IMR-90 (cell line): Measurements from ENCODE around the gene NHSL2. TPM values are rescaled to one million over a fixed set of nuclear protein-coding genes. Genes with fewer than 3 reads are reported as not detected.

Experiments used
- ATAC-seq: fragments of 200-7000 bp; cut with Tn5 transposase; 2 replicates; pipeline ENCODE4 v1.9.1; 2020; ENCODE audit warnings: low read depth, mild to moderate bottlenecking, moderate library complexity
- BruUV-seq: library from RNA; stranded (reverse); fragments of 400-500 nt; replicated peaks from 2 replicates; lab custom pipeline; 2021; lab: Mats Ljungman, UMichigan
- CTCF ChIA-PET: fragments of 300-600 bp; formaldehyde crosslinking; extraction: SDS; loops from one replicate; lab custom pipeline; 2021; ENCODE audit warnings: antibody characterized with exemption; lab: Yijun Ruan, JAX
- POLR2A ChIA-PET: fragments of 300-600 bp; sonication (Branson Sonifier 250); formaldehyde crosslinking; loops from one replicate; lab custom pipeline; 2022; ENCODE audit warnings: antibody characterized with exemption; ENCODE audit not compliant: unreplicated experiment; lab: Charles Lee
- DNase-seq: peaks from one replicate; pipeline ENCODE4 v3.0.0; 2013
- H2AFZ ChIP-seq: replicated peaks from 2 replicates; pipeline ENCODE3; 2013; ENCODE audit warnings: low read length, mild to moderate bottlenecking; ENCODE audit not compliant: poor library complexity
- H2AK5ac ChIP-seq: 2 replicates; pipeline ENCODE4 v1.6.1; 2013; ENCODE audit warnings: low read depth, low read length, inconsistent platforms
- H2AK9ac ChIP-seq: replicated peaks from 2 replicates; pipeline ENCODE3; 2013; ENCODE audit warnings: mild to moderate bottlenecking, low read depth, low read length, moderate library complexity; ENCODE audit not compliant: poor library complexity
- H2BK120ac ChIP-seq: 2 replicates; pipeline ENCODE4 v1.6.1; 2013; ENCODE audit warnings: low read depth, low read length, inconsistent platforms
- H2BK15ac ChIP-seq: 3 replicates; pipeline ENCODE4 v1.6.1; 2013; ENCODE audit warnings: low read depth, low read length, inconsistent platforms
- H2BK20ac ChIP-seq: 2 replicates; pipeline ENCODE4 v1.6.1; 2013; ENCODE audit warnings: low read depth, mild to moderate bottlenecking, inconsistent platforms, low read length, moderate library complexity
- H2BK5ac ChIP-seq: 2 replicates; pipeline ENCODE4 v1.6.1; 2013; ENCODE audit warnings: mild to moderate bottlenecking, low read depth, low read length, inconsistent platforms; ENCODE audit not compliant: poor library complexity, severe bottlenecking
- H3K14ac ChIP-seq: replicated peaks from 2 replicates; pipeline ENCODE4 v1.6.1; 2013; ENCODE audit warnings: low read depth, low read length, inconsistent platforms
- H3K18ac ChIP-seq: 2 replicates; pipeline ENCODE4 v1.6.1; 2013; ENCODE audit warnings: low read depth, low read length, control low read depth
- H3K23ac ChIP-seq: 2 replicates; pipeline ENCODE4 v1.6.1; 2013; ENCODE audit warnings: low read depth, low read length, inconsistent platforms
- H3K27ac ChIP-seq: 2 replicates; pipeline ENCODE4 v1.5.1; 2013; ENCODE audit warnings: mild to moderate bottlenecking, control low read depth, low read length; ENCODE audit not compliant: insufficient read depth
- H3K27me3 ChIP-seq: 2 replicates; pipeline ENCODE4 v1.6.1; 2013; ENCODE audit warnings: low read length; ENCODE audit not compliant: control insufficient read depth, insufficient read depth
- H3K36me3 ChIP-seq: 2 replicates; pipeline ENCODE4 v1.6.1; 2013; ENCODE audit warnings: low read length, mixed read lengths; ENCODE audit not compliant: control insufficient read depth, insufficient read depth
- H3K4ac ChIP-seq: 2 replicates; pipeline ENCODE4 v1.6.1; 2013; ENCODE audit warnings: low read depth, low read length, inconsistent platforms
- H3K4me1 ChIP-seq: 2 replicates; pipeline ENCODE4 v1.6.1; 2013; ENCODE audit warnings: low read length, mixed read lengths; ENCODE audit not compliant: control insufficient read depth, insufficient read depth
- H3K4me2 ChIP-seq: 2 replicates; pipeline ENCODE4 v1.6.1; 2013; ENCODE audit warnings: low read depth, mild to moderate bottlenecking, control low read depth, low read length, moderate library complexity
- H3K4me3 ChIP-seq: 2 replicates; pipeline ENCODE4 v1.5.1; 2013; ENCODE audit warnings: low read depth, mild to moderate bottlenecking, control low read depth, low read length, moderate library complexity; ENCODE audit not compliant: insufficient read depth
- H3K56ac ChIP-seq: 2 replicates; pipeline ENCODE4 v1.6.1; 2013; ENCODE audit warnings: low read length, inconsistent platforms; ENCODE audit not compliant: insufficient read depth; ENCODE audit errors: extremely low read depth
- H3K79me1 ChIP-seq, 2 experiments: 2 replicates each; pipeline ENCODE4 v1.6.1; 2013; ENCODE audit warnings: low read length in 2 of 2, inconsistent platforms in 1 of 2, low read depth in 1 of 2
- H3K9ac ChIP-seq: 2 replicates; pipeline ENCODE4 v1.6.1; 2013; ENCODE audit warnings: low read depth, low read length, control low read depth
- H3K9me1 ChIP-seq: 2 replicates; pipeline ENCODE4 v1.6.1; 2013; ENCODE audit warnings: low read length, inconsistent platforms; ENCODE audit not compliant: insufficient read depth
- H3K9me3 ChIP-seq: 2 replicates; pipeline ENCODE4 v1.6.1; 2013; ENCODE audit warnings: low read length; ENCODE audit not compliant: control insufficient read depth, insufficient read depth
- H4K20me1 ChIP-seq: 2 replicates; pipeline ENCODE4 v1.6.1; 2013; ENCODE audit warnings: low read length, inconsistent platforms; ENCODE audit not compliant: insufficient read depth
- H4K5ac ChIP-seq: 2 replicates; pipeline ENCODE4 v1.6.1; 2013; ENCODE audit warnings: mild to moderate bottlenecking, low read depth, low read length, control low read depth
- H4K8ac ChIP-seq, 2 experiments: 2 replicates each; pipeline ENCODE4 v1.6.1; 2013; ENCODE audit warnings: low read depth in 2 of 2, low read length in 2 of 2, control low read depth in 1 of 2, inconsistent platforms in 1 of 2
- H4K91ac ChIP-seq: 2 replicates; pipeline ENCODE4 v1.6.1; 2013; ENCODE audit warnings: low read depth, low read length, inconsistent platforms; ENCODE audit not compliant: insufficient read depth
- BHLHE40 ChIP-seq: fragments of 150-350 bp; IDR thresholded peaks from 2 replicates; pipeline ENCODE4 v1.6.1; 2016; ENCODE audit warnings: mild to moderate bottlenecking, low read depth, low read length
- CHD1 ChIP-seq: IDR thresholded peaks from 2 replicates; pipeline ENCODE4 v1.6.1; 2012; ENCODE audit warnings: low read depth, low read length, improper control_type of control experiment
- FOS ChIP-seq: fragments of 150-350 bp; IDR thresholded peaks from 2 replicates; pipeline ENCODE4 v1.6.1; 2016; ENCODE audit warnings: low read depth, low read length
- NFE2L2 ChIP-seq: fragments of 150-350 bp; IDR thresholded peaks from 2 replicates; pipeline ENCODE4 v1.6.1; 2016; ENCODE audit warnings: low read depth, mild to moderate bottlenecking, low read length
- POLR2A ChIP-seq: IDR thresholded peaks from 2 replicates; pipeline ENCODE4 v1.6.1; 2012; ENCODE audit warnings: mild to moderate bottlenecking, low read depth, low read length
- RAD21 ChIP-seq: IDR thresholded peaks from 2 replicates; pipeline ENCODE4 v1.6.1; 2012; ENCODE audit warnings: low read length, improper control_type of control experiment
- WGBS, 2 experiments: methylation state at CpG; one replicate each; pipeline versions ENCODE4 v1.1.5 to v1.1.7; 2013; ENCODE audit warnings: missing lambda C conversion rate in 2 of 2; ENCODE audit not compliant: insufficient read length in 1 of 2; ENCODE audit errors: extremely low coverage in 2 of 2; 5-methylcytosine and 5-hydroxymethylcytosine counted together
- dilution Hi-C: fragments of 300-500 bp; cut with HindIII; formaldehyde crosslinking; loops from one replicate; pipeline ENCODE4 v1.14.3; 2018; ENCODE audit warnings: low sequenced_read_pairs; ENCODE audit not compliant: unreplicated experiment
- in situ Hi-C: fragments of 300-500 bp; cut with MboI; formaldehyde crosslinking; loops from 3 replicates; pipeline ENCODE4 v1.14.3; 2019; ENCODE audit warnings: low sequenced_read_pairs, inconsistent platforms, mixed read lengths
- intact Hi-C: fragments of 100-400 bp; cut with micrococcal nuclease; formaldehyde crosslinking; loops from 2 replicates; pipeline ENCODE4 v1.10.0; 2022
- polyA plus RNA-seq, 3 experiments: library from polyadenylated mRNA; depleted of rRNA; stranded (reverse); fragments of >200 nt; gene quantifications; 2 replicates each; pipeline ENCODE4 v1.2.3, GENCODE V29; 2012; ENCODE audit warnings: low replicate concordance in 1 of 3
- total RNA-seq: library from RNA; depleted of rRNA; stranded (reverse); fragments of >200 nt; gene quantifications from 2 replicates; pipeline ENCODE4 v1.2.3, GENCODE V29; 2012
- TF ChIP-seq, protein P1 (sequence below): fragments of 150-350 bp; IDR thresholded peaks from 2 replicates; pipeline ENCODE4 v1.6.1; 2017; ENCODE audit warnings: mild to moderate bottlenecking, antibody characterized with exemption, low read length, low read depth

Gene NHSL2
- total and polyA plus RNA-seq, 2 of the 4 experiments (the other 2 are of a cell fraction) = 0.72 to 0.75 TPM

DNA sequence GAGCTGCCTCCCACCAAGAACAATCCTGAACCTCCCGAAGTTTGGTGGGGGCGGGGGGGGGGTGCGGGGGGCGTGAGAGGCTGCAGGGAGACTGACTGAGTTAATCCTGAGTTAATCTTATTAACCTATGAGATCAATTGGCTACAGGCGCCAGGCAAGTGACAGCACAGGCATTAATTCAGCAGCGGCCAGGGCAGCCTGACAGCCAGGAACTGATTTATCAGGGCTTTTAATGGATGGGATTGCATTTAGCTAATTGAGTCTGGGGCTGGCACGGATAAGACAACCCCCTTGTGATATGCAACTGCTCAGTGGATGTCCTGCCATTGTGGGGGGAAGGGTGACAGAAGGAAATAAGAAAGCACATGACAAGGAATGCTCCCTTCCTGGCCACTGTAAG lies 204.7 kb downstream of the NHSL2 start:
- H3K56ac ChIP-seq = no peak overlapping the region
- ChIA-PET CTCF (no interaction called here), POLR2A (no interaction called here)
- ATAC-seq (no peak), DNase-seq (no peak)
- no peak overlapping the region for H2AK5ac ChIP-seq
- H3K9me1 ChIP-seq = no peaks in the 10 kb centered on the region
- H3K27me3 ChIP-seq = peaks cover 52% of the 10 kb centered on the region
- H2BK5ac ChIP-seq = no peak overlapping the region
- H3K9me3 ChIP-seq = no peaks in the 10 kb centered on the region
- no peak overlapping the region for H3K27ac ChIP-seq
- no peak overlapping the region for H3K4ac ChIP-seq
- H4K91ac ChIP-seq = no peak overlapping the region
- H2AFZ ChIP-seq = no peak overlapping the region
- BruUV-seq = no TSS peak
- H3K79me1 ChIP-seq = no peaks in the 10 kb centered on the region
- H3K4me2 ChIP-seq = no peak overlapping the region
- no peaks in the 10 kb centered on the region for H3K4me1 ChIP-seq
- H3K14ac ChIP-seq = no peak overlapping the region
- in situ Hi-C loops (no loop called here), intact Hi-C loops (no loop called here), dilution Hi-C loops (no loop called here)
- H2BK120ac ChIP-seq = no peak overlapping the region
- no peaks in the 10 kb centered on the region for H4K20me1 ChIP-seq
- no peak overlapping the region for H2AK9ac ChIP-seq
- WGBS, 2 experiments = 80% methylated on average over 1 of the region's 7 CpGs; no CpG with 5 or more reads in 1 of the 2 experiments
- no peak overlapping the region for H3K9ac ChIP-seq
- no peak overlapping the region for H4K5ac ChIP-seq
- no peak overlapping the region for H4K8ac ChIP-seq
- no peak overlapping the region for H2BK20ac ChIP-seq
- H2BK15ac ChIP-seq = no peak overlapping the region
- TF ChIP-seq NFE2L2 (no peak), RAD21 (no peak), FOS (no peak), BHLHE40 (no peak), POLR2A (no peak), CHD1 (no peak)
- TF ChIP-seq, protein P1, sequence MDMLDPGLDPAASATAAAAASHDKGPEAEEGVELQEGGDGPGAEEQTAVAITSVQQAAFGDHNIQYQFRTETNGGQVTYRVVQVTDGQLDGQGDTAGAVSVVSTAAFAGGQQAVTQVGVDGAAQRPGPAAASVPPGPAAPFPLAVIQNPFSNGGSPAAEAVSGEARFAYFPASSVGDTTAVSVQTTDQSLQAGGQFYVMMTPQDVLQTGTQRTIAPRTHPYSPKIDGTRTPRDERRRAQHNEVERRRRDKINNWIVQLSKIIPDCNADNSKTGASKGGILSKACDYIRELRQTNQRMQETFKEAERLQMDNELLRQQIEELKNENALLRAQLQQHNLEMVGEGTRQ = no peak
- no peak overlapping the region for H3K18ac ChIP-seq
- H3K23ac ChIP-seq = no peak overlapping the region
- no peak overlapping the region for H3K4me3 ChIP-seq
- no peaks in the 10 kb centered on the region for H3K36me3 ChIP-seq
